Transverse colon (tissue), 4 donors: ENCODE measurements around the gene TMEM52.

ENCODE experiments used
- CTCF ChIP-seq, 5 experiments: fragments of 200-600 bp in 3 of 5; fragments of 450-650 bp in 2 of 5; sonication (generic) in 3 of 5; IDR thresholded peaks; 1 replicate in 2 of 5; 2 replicates in 3 of 5; pipeline ENCODE4 v1.5.1; 2016 to 2017; ENCODE audit warnings: antibody characterized with exemption in 5 of 5, inconsistent platforms in 3 of 5, mild to moderate bottlenecking in 2 of 5, moderate library complexity in 1 of 5
- EP300 ChIP-seq: sonication (generic); formaldehyde crosslinking; IDR thresholded peaks from one replicate; pipeline ENCODE4 v1.6.1; 2017; ENCODE audit warnings: antibody characterized with exemption, low read depth
- POLR2A ChIP-seq: fragments of 450-650 bp; IDR thresholded peaks from one replicate; pipeline ENCODE4 v1.6.1; 2016; ENCODE audit warnings: antibody characterized with exemption, mild to moderate bottlenecking, moderate library complexity
- POLR2AphosphoS5 ChIP-seq, 3 donors: sonication (generic); formaldehyde crosslinking; IDR thresholded peaks; one replicate each; pipeline ENCODE4 v1.6.1; 2016; ENCODE audit warnings: antibody characterized with exemption in 3 of 3

GRCh38 chr1:1917304-1917976, 1.6 kb downstream of the TMEM52 start:
- TF ChIP-seq POLR2AphosphoS5 (IDR thresholded peaks at IDR 0.05) = no peak
- no peak for TF ChIP-seq POLR2A
- no peak for TF ChIP-seq CTCF (IDR thresholded peaks at IDR 0.05)
- TF ChIP-seq EP300 = no peak
